Activated CD8-positive, alpha-beta T cell treated with anti-CD3 and anti-CD28 coated beads for 36 hours (primary cell): ENCODE results near the gene ENPP1. TPM values are rescaled to one million over a fixed set of nuclear protein-coding genes. Genes with fewer than 3 reads are reported as not detected.

ENCODE experiments used
- ATAC-seq: fragments of 200-7000 bp; cut with Tn5 transposase; one replicate; pipeline ENCODE4 v1.10.0; 2021; ENCODE audit warnings: mild to moderate bottlenecking, moderate library complexity
- CTCF ChIA-PET: fragments of 350-600 bp; sonication (Branson Sonifier 250); formaldehyde crosslinking; loops from one replicate; lab custom pipeline; 2021; ENCODE audit warnings: antibody characterized with exemption; lab: Charles Lee
- POLR2A ChIA-PET: fragments of 350-600 bp; sonication (Branson Sonifier 250); formaldehyde crosslinking; loops from one replicate; lab custom pipeline; 2021; ENCODE audit warnings: antibody characterized with exemption; lab: Charles Lee
- DNase-seq: peaks from one replicate; pipeline ENCODE4 v3.0.0-alpha.2; 2020
- H3K27ac Mint-ChIP-seq: one replicate; pipeline ENCODE4 v1.8.0; 2021; ENCODE audit warnings: mild to moderate bottlenecking, mixed read lengths
- H3K27me3 Mint-ChIP-seq: one replicate; pipeline ENCODE4 v1.8.0; 2021; ENCODE audit warnings: mixed read lengths
- H3K36me3 Mint-ChIP-seq: one replicate; pipeline ENCODE4 v1.8.0; 2021; ENCODE audit warnings: low read depth, mixed read lengths
- H3K4me1 Mint-ChIP-seq: one replicate; pipeline ENCODE4 v1.8.0; 2021; ENCODE audit warnings: low read depth, mixed read lengths
- H3K4me3 Mint-ChIP-seq: one replicate; pipeline ENCODE4 v1.8.0; 2021; ENCODE audit warnings: mild to moderate bottlenecking, moderate library complexity, mixed read lengths
- H3K9me3 Mint-ChIP-seq: one replicate; pipeline ENCODE4 v1.8.0; 2021; ENCODE audit warnings: mixed read lengths
- CTCF ChIP-seq: fragments of 200-600 bp; IDR thresholded peaks from one replicate; pipeline ENCODE4 v1.8.0; 2022; ENCODE audit warnings: antibody characterized with exemption, mild to moderate bottlenecking
- intact Hi-C: fragments of 100-400 bp; cut with micrococcal nuclease; formaldehyde crosslinking; loops from one replicate; pipeline ENCODE4 v1.10.0; 2022
- total RNA-seq, 2 experiments: library from RNA; stranded (reverse); gene quantifications; one replicate each; pipeline ENCODE4 v1.2.3, GENCODE V29; 2021

Gene ENPP1
- total RNA-seq, 2 experiments from 2014 or later = 0.20 to 0.27 TPM

GRCh38 chr6:131782764-131783163 lies 25.1 kb upstream of the ENPP1 start:
- H3K27ac Mint-ChIP-seq = no peak overlapping the region
- no peaks in the 10 kb centered on the region for H3K4me1 Mint-ChIP-seq
- H3K9me3 Mint-ChIP-seq = no peaks in the 10 kb centered on the region
- ATAC-seq (no peak), DNase-seq (no peak)
- no peaks in the 10 kb centered on the region for H3K36me3 Mint-ChIP-seq
- ChIA-PET CTCF (interaction anchor here (0.7 to 1.3 kb wide), 4 partner anchors 127 to 133 kb away, joined by 3 to 5 read pairs (median 3); no protein-coding TSS in a partner anchor), POLR2A (no interaction called here)
- peaks cover 23% of the 10 kb centered on the region for H3K27me3 Mint-ChIP-seq
- H3K4me3 Mint-ChIP-seq = no peak overlapping the region
- no peak for TF ChIP-seq CTCF
- intact Hi-C loops = loop anchor here (10.0 kb wide), 2 partner anchors 88 to 132 kb away; no protein-coding TSS in a partner anchor

DNA sequence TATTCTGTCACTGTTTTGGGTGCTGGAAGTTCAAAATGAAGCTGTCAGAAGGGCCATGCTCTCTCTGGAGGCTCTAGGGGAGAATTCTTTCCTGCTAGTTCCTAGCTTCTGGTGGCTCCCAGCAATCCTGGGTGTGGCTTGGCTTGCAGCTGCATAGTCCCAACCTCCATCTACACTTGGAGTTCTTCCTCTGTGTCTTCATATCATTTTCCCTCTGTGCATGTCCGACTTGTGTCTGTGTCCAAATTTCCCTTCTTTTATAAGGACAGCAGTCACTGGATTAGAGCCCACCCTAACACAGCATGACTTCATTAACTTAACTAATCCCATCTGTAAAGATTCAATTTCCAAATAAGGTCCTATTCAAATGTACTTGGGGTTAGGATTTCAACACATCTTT lies 23.3 kb upstream of the ENPP1 start:
- Mint-ChIP-seq H3K27ac (no peak overlapping the region), H3K9me3 (no peaks in the 10 kb centered on the region), H3K27me3 (peaks cover 19% of the 10 kb centered on the region), H3K4me3 (no peak overlapping the region), H3K4me1 (peaks cover 8% of the 10 kb centered on the region), H3K36me3 (no peaks in the 10 kb centered on the region)
- ATAC-seq (no peak), DNase-seq (no peak)
- intact Hi-C loops = loop anchor here (10.0 kb wide), 2 partner anchors 90 to 130 kb away; no protein-coding TSS in a partner anchor
- ChIA-PET CTCF (interaction anchor here (0.9 kb wide), 1 partner anchor 131 kb away, joined by 3 read pairs; no protein-coding TSS in a partner anchor), POLR2A (no interaction called here)
- no peak for TF ChIP-seq CTCF

DNA sequence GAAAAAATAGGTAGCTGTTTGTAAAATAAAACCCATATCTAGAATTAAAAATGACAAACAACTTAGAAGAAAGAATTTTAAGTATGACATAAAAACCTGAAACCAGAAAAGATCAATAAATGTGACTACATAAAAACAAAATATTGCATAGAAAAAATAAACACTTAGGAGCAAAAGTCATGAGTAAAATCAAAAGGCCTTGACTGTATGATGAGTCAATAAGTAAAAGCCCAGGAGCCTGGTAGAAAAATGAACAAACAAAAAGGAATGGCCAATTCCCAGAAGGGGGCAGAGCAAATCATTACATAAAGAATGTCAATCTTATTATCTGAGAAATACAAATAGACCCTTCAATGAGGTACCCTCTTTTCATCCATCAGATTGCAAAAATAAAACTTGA lies 20.7 kb upstream of the ENPP1 start:
- H3K4me3 Mint-ChIP-seq = no peak overlapping the region
- TF ChIP-seq CTCF = no peak
- H3K27ac Mint-ChIP-seq = no peak overlapping the region
- ChIA-PET POLR2A (no interaction called here), CTCF (no interaction called here)
- no peaks in the 10 kb centered on the region for H3K36me3 Mint-ChIP-seq
- intact Hi-C loops = loop anchor here (10.0 kb wide), 2 partner anchors 92 to 128 kb away; no protein-coding TSS in a partner anchor
- peaks cover 18% of the 10 kb centered on the region for H3K27me3 Mint-ChIP-seq
- ATAC-seq (no peak), DNase-seq (no peak)
- no peaks in the 10 kb centered on the region for H3K9me3 Mint-ChIP-seq
- peaks cover 12% of the 10 kb centered on the region for H3K4me1 Mint-ChIP-seq

- CTCF ChIA-PET = no interaction called here
- Mint-ChIP-seq H3K4me3 (no peak overlapping the region), H3K27me3 (peaks cover 19% of the 10 kb centered on the region), H3K36me3 (no peaks in the 10 kb centered on the region), H3K4me1 (peaks cover 14% of the 10 kb centered on the region), H3K9me3 (no peaks in the 10 kb centered on the region), H3K27ac (no peak overlapping the region)
- DNase-seq (no peak), ATAC-seq (no peak)
- no peak for TF ChIP-seq CTCF
- intact Hi-C loops = loop anchor here (10.0 kb wide), 2 partner anchors 93 to 127 kb away; no protein-coding TSS in a partner anchor
- POLR2A ChIA-PET = interaction anchor here (1.0 kb wide), 1 partner anchor 160 kb away, joined by 4 read pairs; the partner anchor contains the start of gene MED23
These were observed 19.8 kb upstream of the ENPP1 start for GRCh38 chr6:131787766-131788712.
